Stimulated activated naive CD8-positive, alpha-beta T cell treated with anti-CD3 and anti-CD28 coated beads, Interleukin-15, amount 100 ng/mL, for 72 hours (primary cell): Measurements from ENCODE around the gene GUCD1.
A peak's percentile ranks its signal among the peaks of the same experiment; 100 is the strongest.
"Not testable (repeated sequence)": the region's sequence is repeated elsewhere in the genome, so short reads cannot be mapped to it uniquely, and the experiment has no call there.

Experiments used
- ATAC-seq: fragments of 150-1000 bp; cut with Tn5 transposase; 2 replicates; pipeline ENCODE4 v1.10.0; 2021; ENCODE audit warnings: mild to moderate bottlenecking, moderate library complexity
- DNase-seq, 2 donors: peaks; one replicate each; pipeline ENCODE4 v3.0.0; 2021 to 2022
- H3K27ac Mint-ChIP-seq, 2 donors: one replicate each; pipeline ENCODE4 v1.8.0; 2022; ENCODE audit warnings: mild to moderate bottlenecking in 2 of 2, mixed read lengths in 2 of 2, moderate library complexity in 2 of 2
- H3K27me3 Mint-ChIP-seq: one replicate; pipeline ENCODE4 v1.8.0; 2022; ENCODE audit warnings: mixed read lengths
- H3K4me1 Mint-ChIP-seq: one replicate; pipeline ENCODE4 v1.8.0; 2022; ENCODE audit warnings: mild to moderate bottlenecking, mixed read lengths
- H3K4me3 Mint-ChIP-seq, 2 donors: one replicate each; pipeline ENCODE4 v1.8.0; 2022; ENCODE audit warnings: mild to moderate bottlenecking in 2 of 2, mixed read lengths in 2 of 2, moderate library complexity in 1 of 2
- H3K9me3 Mint-ChIP-seq, 2 donors: one replicate each; pipeline ENCODE4 v1.8.0; 2022; ENCODE audit warnings: mixed read lengths in 2 of 2

Gene GUCD1

GRCh38 chr22:24593559-24593835, 38.6 kb upstream of the GUCD1 start:
- peaks cover 13% of the 10 kb centered on the region for H3K4me1 Mint-ChIP-seq
- H3K27me3 Mint-ChIP-seq: peaks cover 32% of the 10 kb centered on the region
- not testable (repeated sequence) for ATAC-seq, H3K9me3 Mint-ChIP-seq, DNase-seq
- H3K27ac Mint-ChIP-seq: peak overlapping the region in 1 of 2 donors; percentile 52
- H3K4me3 Mint-ChIP-seq: peak overlapping the region; percentile 56 to 75

- H3K4me3 Mint-ChIP-seq: peak within 1 kb of the TSS; percentile 82 to 84
- peak within 1 kb of the TSS; percentile 88 to 91 for H3K27ac Mint-ChIP-seq
- ATAC-seq (peak; percentile 81), DNase-seq (peak; percentile 29 to 52)
- peaks cover 13% of the 10 kb centered on the region for H3K4me1 Mint-ChIP-seq
- no peaks in the 10 kb centered on the region for H3K9me3 Mint-ChIP-seq
- peaks cover 32% of the 10 kb centered on the region for H3K27me3 Mint-ChIP-seq
Observed at GRCh38 chr22:24592851-24593558, 38.1 kb upstream of the GUCD1 start, which contains the start of gene LRRC75B. Gene LRRC75B, minus strand, starts transcription at chr22:24593073. Its CDS starts 34 bp downstream, at chr22:24593039.

GRCh38 chr22:24592058-24592850, 37.3 kb upstream of the GUCD1 start:
- Mint-ChIP-seq H3K9me3 (no peaks in the 10 kb centered on the region), H3K27ac (peak overlapping the region; percentile 88 to 91), H3K4me1 (peaks cover 13% of the 10 kb centered on the region), H3K27me3 (peaks cover 32% of the 10 kb centered on the region), H3K4me3 (peak overlapping the region; percentile 82 to 84)
- DNase-seq: peak in 1 of 2 donors; percentile 24
- ATAC-seq: peak; percentile 39

- no peak overlapping the region for H3K4me3 Mint-ChIP-seq
- no peaks in the 10 kb centered on the region for H3K9me3 Mint-ChIP-seq
- peaks cover 13% of the 10 kb centered on the region for H3K4me1 Mint-ChIP-seq
- peaks cover 32% of the 10 kb centered on the region for H3K27me3 Mint-ChIP-seq
- DNase-seq: no peak
- no peak for ATAC-seq
- no peak overlapping the region for H3K27ac Mint-ChIP-seq
Observed at GRCh38 chr22:24591286-24591830, 36.4 kb upstream of the GUCD1 start.

- Mint-ChIP-seq H3K4me1 (peaks cover 13% of the 10 kb centered on the region), H3K9me3 (no peaks in the 10 kb centered on the region), H3K27me3 (peaks cover 32% of the 10 kb centered on the region), H3K27ac (no peak overlapping the region), H3K4me3 (no peak overlapping the region)
- DNase-seq (no peak), ATAC-seq (no peak)
Observed at GRCh38 chr22:24590596-24591173, 35.7 kb upstream of the GUCD1 start.

- peaks cover 28% of the 10 kb centered on the region for H3K27me3 Mint-ChIP-seq
- peaks cover 13% of the 10 kb centered on the region for H3K4me1 Mint-ChIP-seq
- no peak overlapping the region for H3K4me3 Mint-ChIP-seq
- no peaks in the 10 kb centered on the region for H3K9me3 Mint-ChIP-seq
- ATAC-seq (no peak), DNase-seq (no peak)
- H3K27ac Mint-ChIP-seq: no peak overlapping the region
Observed at GRCh38 chr22:24589518-24590030, 34.6 kb upstream of the GUCD1 start.

- H3K4me1 Mint-ChIP-seq: peaks cover 13% of the 10 kb centered on the region
- DNase-seq: no peak
- H3K27me3 Mint-ChIP-seq: peaks cover 22% of the 10 kb centered on the region
- no peak overlapping the region for H3K27ac Mint-ChIP-seq
- H3K4me3 Mint-ChIP-seq: no peak overlapping the region
- no peaks in the 10 kb centered on the region for H3K9me3 Mint-ChIP-seq
- no peak for ATAC-seq
Observed at GRCh38 chr22:24588757-24589481, 34.0 kb upstream of the GUCD1 start.

GRCh38 chr22:24588381-24588756, 33.4 kb upstream of the GUCD1 start:
- Mint-ChIP-seq H3K4me1 (peaks cover 10% of the 10 kb centered on the region), H3K27me3 (peaks cover 16% of the 10 kb centered on the region), H3K4me3 (no peak overlapping the region), H3K9me3 (no peaks in the 10 kb centered on the region), H3K27ac (no peak overlapping the region)
- ATAC-seq (no peak), DNase-seq (no peak)

- Mint-ChIP-seq H3K9me3 (no peaks in the 10 kb centered on the region), H3K27me3 (peaks cover 12% of the 10 kb centered on the region), H3K4me1 (peaks cover 7% of the 10 kb centered on the region), H3K4me3 (no peak overlapping the region), H3K27ac (peak overlapping the region in 1 of 2 donors; percentile 38)
- DNase-seq: no peak
- no peak for ATAC-seq
Observed at GRCh38 chr22:24587948-24588347, 33.0 kb upstream of the GUCD1 start.

GRCh38 chr22:24587251-24587650, 32.3 kb upstream of the GUCD1 start:
- Mint-ChIP-seq H3K4me3 (no peak overlapping the region), H3K27me3 (peaks cover 7% of the 10 kb centered on the region), H3K4me1 (peaks cover 2% of the 10 kb centered on the region), H3K9me3 (no peaks in the 10 kb centered on the region), H3K27ac (peak overlapping the region in 1 of 2 donors; percentile 20)
- ATAC-seq: no peak
- no peak for DNase-seq

GRCh38 chr22:24585927-24586546, 31.1 kb upstream of the GUCD1 start:
- H3K27me3 Mint-ChIP-seq: no peaks in the 10 kb centered on the region
- no peaks in the 10 kb centered on the region for H3K4me1 Mint-ChIP-seq
- ATAC-seq (no peak), DNase-seq (no peak)
- no peak overlapping the region for H3K27ac Mint-ChIP-seq
- H3K9me3 Mint-ChIP-seq: no peaks in the 10 kb centered on the region
- H3K4me3 Mint-ChIP-seq: no peak overlapping the region

- Mint-ChIP-seq H3K27ac (no peak overlapping the region), H3K4me1 (no peaks in the 10 kb centered on the region), H3K27me3 (no peaks in the 10 kb centered on the region), H3K4me3 (no peak overlapping the region), H3K9me3 (no peaks in the 10 kb centered on the region)
- DNase-seq: no peak
- no peak for ATAC-seq
Observed at GRCh38 chr22:24585461-24585860, 30.5 kb upstream of the GUCD1 start.

GRCh38 chr22:24584871-24585411, 30.0 kb upstream of the GUCD1 start:
- Mint-ChIP-seq H3K4me3 (no peak overlapping the region), H3K4me1 (no peaks in the 10 kb centered on the region), H3K27ac (peak overlapping the region in 1 of 2 donors; percentile 59), H3K27me3 (no peaks in the 10 kb centered on the region), H3K9me3 (no peaks in the 10 kb centered on the region)
- DNase-seq (no peak), ATAC-seq (peak; percentile 24)

GRCh38 chr22:24584166-24584790, 29.3 kb upstream of the GUCD1 start:
- Mint-ChIP-seq H3K27ac (peak overlapping the region in 1 of 2 donors; percentile 59), H3K4me1 (no peaks in the 10 kb centered on the region), H3K4me3 (no peak overlapping the region)

More at GRCh38 chr22:24584166-24584790, 29.3 kb upstream of the GUCD1 start:
- Mint-ChIP-seq H3K9me3 (no peaks in the 10 kb centered on the region), H3K27me3 (no peaks in the 10 kb centered on the region)
- ATAC-seq (peak; percentile 6), DNase-seq (no peak)
